ENCODE measurements around the gene CCDC188. TPM values are rescaled to one million over a fixed set of nuclear protein-coding genes. Genes with fewer than 3 reads are reported as not detected.

Gene CCDC188
- total and polyA plus RNA-seq, 10 of the 15 experiments (the other 5 are each of a cell fraction or from before 2014, with no cell fraction given) = not detected

DNA sequence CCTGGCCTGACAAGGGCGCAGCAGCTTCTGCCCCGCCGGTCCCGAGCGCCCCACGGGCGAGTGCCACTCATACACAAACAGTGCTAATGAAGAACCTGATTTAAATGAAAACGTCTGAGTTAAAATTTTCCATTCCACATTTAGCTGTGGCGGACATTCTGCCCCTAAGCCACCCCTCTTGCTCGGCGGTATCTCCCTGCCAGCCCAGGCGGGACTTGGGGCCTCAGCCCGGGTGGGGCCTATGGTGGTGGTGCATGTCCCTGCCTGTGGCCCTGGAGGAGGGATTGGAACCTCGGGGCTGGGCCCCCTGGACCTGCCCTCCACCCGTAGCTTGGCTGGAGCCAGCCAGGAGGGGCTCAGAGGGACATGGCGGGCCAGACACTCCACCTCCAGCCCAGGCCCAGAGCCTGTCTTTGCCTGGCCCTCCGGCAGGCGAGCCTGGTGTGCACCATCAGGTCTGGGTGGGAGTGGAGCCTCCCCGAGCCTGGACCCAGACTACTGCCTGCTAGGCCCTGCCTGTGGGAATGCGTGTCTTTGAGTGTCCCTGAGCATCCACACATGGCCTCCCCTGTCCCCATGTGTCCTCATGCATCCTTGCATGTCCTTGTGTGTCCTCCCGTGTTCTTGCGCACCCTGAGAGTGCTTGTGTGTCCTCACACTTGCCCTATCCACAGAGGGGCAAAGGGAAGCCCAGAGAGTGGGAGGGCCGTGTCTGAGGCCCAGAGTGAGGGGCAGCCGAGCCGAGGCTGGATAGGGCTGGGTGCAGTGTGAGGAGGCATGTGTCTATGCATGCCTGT, 14.9 kb downstream of the CCDC188 start:
- CTCF ChIA-PET = no interaction called here
- in situ Hi-C loops (cut with MboI) = no loop called here
- no peak for TF ChIP-seq HDGF (IDR thresholded peaks at IDR 0.05)
- no peak for TF ChIP-seq ZBTB4 (CRISPR knock-in tag; IDR thresholded peaks at IDR 0.05)
- no peak for TF ChIP-seq CEBPB (IDR thresholded peaks at IDR 0.05; ENCODE audit: borderline replicate concordance in 1 of 2, low read depth in 2 of 2, low read length in 2 of 2)
- TF ChIP-seq CHD4 (IDR thresholded peaks at IDR 0.05) = no peak
- TF ChIP-seq, protein P1, sequence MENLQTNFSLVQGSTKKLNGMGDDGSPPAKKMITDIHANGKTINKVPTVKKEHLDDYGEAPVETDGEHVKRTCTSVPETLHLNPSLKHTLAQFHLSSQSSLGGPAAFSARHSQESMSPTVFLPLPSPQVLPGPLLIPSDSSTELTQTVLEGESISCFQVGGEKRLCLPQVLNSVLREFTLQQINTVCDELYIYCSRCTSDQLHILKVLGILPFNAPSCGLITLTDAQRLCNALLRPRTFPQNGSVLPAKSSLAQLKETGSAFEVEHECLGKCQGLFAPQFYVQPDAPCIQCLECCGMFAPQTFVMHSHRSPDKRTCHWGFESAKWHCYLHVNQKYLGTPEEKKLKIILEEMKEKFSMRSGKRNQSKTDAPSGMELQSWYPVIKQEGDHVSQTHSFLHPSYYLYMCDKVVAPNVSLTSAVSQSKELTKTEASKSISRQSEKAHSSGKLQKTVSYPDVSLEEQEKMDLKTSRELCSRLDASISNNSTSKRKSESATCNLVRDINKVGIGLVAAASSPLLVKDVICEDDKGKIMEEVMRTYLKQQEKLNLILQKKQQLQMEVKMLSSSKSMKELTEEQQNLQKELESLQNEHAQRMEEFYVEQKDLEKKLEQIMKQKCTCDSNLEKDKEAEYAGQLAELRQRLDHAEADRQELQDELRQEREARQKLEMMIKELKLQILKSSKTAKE (IDR thresholded peaks at IDR 0.05; ENCODE audit: low read depth, poor library complexity, severe bottlenecking) = no peak
- no peak for TF ChIP-seq CHD2 (IDR thresholded peaks at IDR 0.05; ENCODE audit: borderline replicate concordance, low read depth, low read length)
- no peak for TF ChIP-seq NBN (IDR thresholded peaks at IDR 0.05)
- TF ChIP-seq, protein P2, sequence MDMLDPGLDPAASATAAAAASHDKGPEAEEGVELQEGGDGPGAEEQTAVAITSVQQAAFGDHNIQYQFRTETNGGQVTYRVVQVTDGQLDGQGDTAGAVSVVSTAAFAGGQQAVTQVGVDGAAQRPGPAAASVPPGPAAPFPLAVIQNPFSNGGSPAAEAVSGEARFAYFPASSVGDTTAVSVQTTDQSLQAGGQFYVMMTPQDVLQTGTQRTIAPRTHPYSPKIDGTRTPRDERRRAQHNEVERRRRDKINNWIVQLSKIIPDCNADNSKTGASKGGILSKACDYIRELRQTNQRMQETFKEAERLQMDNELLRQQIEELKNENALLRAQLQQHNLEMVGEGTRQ (IDR thresholded peaks at IDR 0.05; ENCODE audit: borderline replicate concordance, low read depth, low read length) = no peak
- no peak for TF ChIP-seq RBBP5 (conservative IDR thresholded peaks at IDR 0.05)
- TF ChIP-seq ZNF274 (IDR thresholded peaks at IDR 0.05; ENCODE audit: insufficient read depth, insufficient read length) = no peak
- no peak for TF ChIP-seq TCF3 (IDR thresholded peaks at IDR 0.05; ENCODE audit: borderline replicate concordance, insufficient read depth, low read depth, low read length)
- TF ChIP-seq, protein P3, sequence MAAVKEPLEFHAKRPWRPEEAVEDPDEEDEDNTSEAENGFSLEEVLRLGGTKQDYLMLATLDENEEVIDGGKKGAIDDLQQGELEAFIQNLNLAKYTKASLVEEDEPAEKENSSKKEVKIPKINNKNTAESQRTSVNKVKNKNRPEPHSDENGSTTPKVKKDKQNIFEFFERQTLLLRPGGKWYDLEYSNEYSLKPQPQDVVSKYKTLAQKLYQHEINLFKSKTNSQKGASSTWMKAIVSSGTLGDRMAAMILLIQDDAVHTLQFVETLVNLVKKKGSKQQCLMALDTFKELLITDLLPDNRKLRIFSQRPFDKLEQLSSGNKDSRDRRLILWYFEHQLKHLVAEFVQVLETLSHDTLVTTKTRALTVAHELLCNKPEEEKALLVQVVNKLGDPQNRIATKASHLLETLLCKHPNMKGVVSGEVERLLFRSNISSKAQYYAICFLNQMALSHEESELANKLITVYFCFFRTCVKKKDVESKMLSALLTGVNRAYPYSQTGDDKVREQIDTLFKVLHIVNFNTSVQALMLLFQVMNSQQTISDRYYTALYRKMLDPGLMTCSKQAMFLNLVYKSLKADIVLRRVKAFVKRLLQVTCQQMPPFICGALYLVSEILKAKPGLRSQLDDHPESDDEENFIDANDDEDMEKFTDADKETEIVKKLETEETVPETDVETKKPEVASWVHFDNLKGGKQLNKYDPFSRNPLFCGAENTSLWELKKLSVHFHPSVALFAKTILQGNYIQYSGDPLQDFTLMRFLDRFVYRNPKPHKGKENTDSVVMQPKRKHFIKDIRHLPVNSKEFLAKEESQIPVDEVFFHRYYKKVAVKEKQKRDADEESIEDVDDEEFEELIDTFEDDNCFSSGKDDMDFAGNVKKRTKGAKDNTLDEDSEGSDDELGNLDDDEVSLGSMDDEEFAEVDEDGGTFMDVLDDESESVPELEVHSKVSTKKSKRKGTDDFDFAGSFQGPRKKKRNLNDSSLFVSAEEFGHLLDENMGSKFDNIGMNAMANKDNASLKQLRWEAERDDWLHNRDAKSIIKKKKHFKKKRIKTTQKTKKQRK (IDR thresholded peaks at IDR 0.05; ENCODE audit: low read depth, low read length) = no peak
- no peak for TF ChIP-seq KDM1A (IDR thresholded peaks at IDR 0.05; ENCODE audit: borderline replicate concordance)
- no peak for TF ChIP-seq NFYA (IDR thresholded peaks at IDR 0.05; ENCODE audit: borderline replicate concordance, low read depth, low read length)
- no peak for TF ChIP-seq RAD51 (IDR thresholded peaks at IDR 0.05)

More for the DNA sequence above, 14.9 kb downstream of the CCDC188 start:
- Histone ChIP-seq H2AFZ (ENCODE audit: control insufficient read depth, low read depth, low read length) (no peak overlapping the region), H3K9ac (ENCODE audit: control insufficient read depth, insufficient read depth, low read length) (no peak overlapping the region), H4K20me1 (ENCODE audit: control insufficient read depth, insufficient read depth) (no peaks in the 10 kb centered on the region), H3K27me3 (replicated peaks in 1 of 2; ENCODE audit: control insufficient read depth in 2 of 2, insufficient read depth in 2 of 2, low read length in 1 of 2) (no peaks in the 10 kb centered on the region), H3K4me2 (ENCODE audit: control insufficient read depth, insufficient read depth) (no peak overlapping the region), H3K4me1 (ENCODE audit: control insufficient read depth, insufficient read depth, low read length) (peaks cover 9% of the 10 kb centered on the region), H3K79me2 (ENCODE audit: control insufficient read depth, insufficient read depth, low read length) (peaks cover 7% of the 10 kb centered on the region), H3K9me3 (replicated peaks; ENCODE audit: control insufficient read depth, insufficient read depth, low read length) (no peaks in the 10 kb centered on the region), H3K27ac (ENCODE audit: control insufficient read depth, insufficient read depth) (no peak overlapping the region), H3K36me3 (ENCODE audit: control insufficient read depth in 2 of 2, insufficient read depth in 2 of 2, low read length in 1 of 2) (no peaks in the 10 kb centered on the region; a peak in 1 of 4 replicates), H3K4me3 (no peak overlapping the region)
- ChIA-PET SMC1A (ENCODE audit: uncharacterized antibody, unreplicated experiment) (no interaction called here), RAD21 (ENCODE audit: unreplicated experiment) (no interaction called here), POLR2A (no interaction called here)
- WGBS (ENCODE audit: insufficient coverage, insufficient replicate concordance, low lambda C conversion rate, missing lambda C conversion rate) = 81% methylated on average over 25 of the region's 25 CpGs
- intact Hi-C loops (cut with micrococcal nuclease; ENCODE audit: unreplicated experiment) = no loop called here
- DNase-seq (ENCODE audit: low read depth, low spot score) (no peak), FAIRE-seq (no peak), ATAC-seq (no peak)
- no TSS peak for BruUV-seq (replicated peaks)

Data from GM12878 (cell line).